Thoracic aorta (tissue), 2 donors: ENCODE results near the gene CHST11. TPM values are rescaled to one million over a fixed set of nuclear protein-coding genes. Genes with fewer than 3 reads are reported as not detected.

Experiments used
- ATAC-seq: fragments of 150-250 bp; one replicate; pipeline ENCODE4 v1.8.0; 2017; ENCODE audit warnings: low read depth; ENCODE audit not compliant: insufficient number of reproducible peaks, low FRiP score
- DNase-seq: peaks from one replicate; pipeline ENCODE4 v3.0.0-alpha.2; 2020; ENCODE audit warnings: low spot score
- H3K27ac ChIP-seq, 2 donors: fragments of 200-600 bp; sonication (generic); 1 replicate in 1 of 2; 2 replicates in 1 of 2; pipeline ENCODE4 v1.5.1; 2016; ENCODE audit warnings: mild to moderate bottlenecking in 2 of 2, moderate library complexity in 2 of 2
- H3K27me3 ChIP-seq: fragments of 200-600 bp; sonication (generic); replicated peaks from 2 replicates; pipeline ENCODE4 v1.6.0; 2016; ENCODE audit warnings: mild to moderate bottlenecking; ENCODE audit not compliant: insufficient read depth
- H3K36me3 ChIP-seq: fragments of 200-600 bp; sonication (generic); one replicate; pipeline ENCODE4 v1.5.1; 2016
- H3K4me1 ChIP-seq, 2 donors: fragments of 200-600 bp; sonication (generic); 1 replicate in 1 of 2; 2 replicates in 1 of 2; pipeline versions ENCODE4 v1.5.1 to v1.6.0; 2016; ENCODE audit warnings: low read depth in 2 of 2, mild to moderate bottlenecking in 1 of 2; ENCODE audit not compliant: control insufficient read depth in 1 of 2
- H3K4me3 ChIP-seq: fragments of 200-600 bp; sonication (generic); 2 replicates; pipeline ENCODE4 v1.5.1; 2016; ENCODE audit warnings: mild to moderate bottlenecking
- H3K9me3 ChIP-seq: fragments of 200-600 bp; sonication (generic); 2 replicates; pipeline ENCODE4 v1.5.1; 2016
- total RNA-seq, 2 donors: library from RNA; depleted of rRNA; stranded (reverse); fragments of >200 nt; gene quantifications; one replicate each; pipeline versions ENCODE4 v1.1.0 to v1.2.3, GENCODE V29; 2016
- TF ChIP-seq, protein P1 (sequence below): fragments of 200-600 bp; sonication (generic); IDR thresholded peaks from one replicate; pipeline ENCODE4 v1.5.1; 2019; ENCODE audit warnings: antibody characterized with exemption

The CHST11 gene
- total RNA-seq: 10 to 100 TPM; 41.9 to 79.3 TPM

DNA sequence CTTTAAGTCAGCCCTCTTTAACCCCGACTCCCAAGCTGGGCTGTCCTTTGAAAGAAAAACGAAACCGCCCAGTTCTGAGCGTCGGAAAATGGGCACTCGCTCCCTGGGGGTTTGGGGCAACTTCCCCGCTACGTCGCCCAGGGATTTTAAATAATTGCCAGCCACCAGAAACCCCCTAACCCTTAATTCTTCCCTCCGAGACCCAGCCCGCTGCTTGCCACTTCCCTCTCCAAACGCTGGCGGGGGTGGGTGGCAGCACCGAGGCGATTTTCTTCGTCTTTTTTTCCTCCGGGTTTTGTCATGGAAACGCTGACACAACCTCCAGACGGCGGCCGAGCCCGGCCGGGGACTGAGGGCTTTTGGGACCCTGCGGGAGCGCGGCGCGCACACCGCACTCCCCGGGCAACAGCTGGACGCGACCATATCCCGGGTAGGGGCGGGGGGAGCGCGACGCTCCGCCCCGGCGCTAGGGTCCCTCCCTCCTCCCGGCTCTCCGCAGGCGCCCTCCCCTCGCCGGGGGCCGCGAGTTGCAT, at the start of gene CHST11:
TSS of gene CHST11 (plus strand) at position 532 of the 533 bp plus-strand sequence.
- Histone ChIP-seq H3K36me3 (no peaks in the 10 kb centered on the region), H3K4me3 (peak within 1 kb of the TSS; percentile 93), H3K27ac (peak within 1 kb of the TSS; percentile 85 to 86), H3K4me1 (peaks cover 9 to 31% of the 10 kb centered on the region in 2 donors), H3K27me3 (no peaks in the 10 kb centered on the region), H3K9me3 (no peaks in the 10 kb centered on the region)
- peak; percentile 63 for ATAC-seq
- TF ChIP-seq, protein P1, sequence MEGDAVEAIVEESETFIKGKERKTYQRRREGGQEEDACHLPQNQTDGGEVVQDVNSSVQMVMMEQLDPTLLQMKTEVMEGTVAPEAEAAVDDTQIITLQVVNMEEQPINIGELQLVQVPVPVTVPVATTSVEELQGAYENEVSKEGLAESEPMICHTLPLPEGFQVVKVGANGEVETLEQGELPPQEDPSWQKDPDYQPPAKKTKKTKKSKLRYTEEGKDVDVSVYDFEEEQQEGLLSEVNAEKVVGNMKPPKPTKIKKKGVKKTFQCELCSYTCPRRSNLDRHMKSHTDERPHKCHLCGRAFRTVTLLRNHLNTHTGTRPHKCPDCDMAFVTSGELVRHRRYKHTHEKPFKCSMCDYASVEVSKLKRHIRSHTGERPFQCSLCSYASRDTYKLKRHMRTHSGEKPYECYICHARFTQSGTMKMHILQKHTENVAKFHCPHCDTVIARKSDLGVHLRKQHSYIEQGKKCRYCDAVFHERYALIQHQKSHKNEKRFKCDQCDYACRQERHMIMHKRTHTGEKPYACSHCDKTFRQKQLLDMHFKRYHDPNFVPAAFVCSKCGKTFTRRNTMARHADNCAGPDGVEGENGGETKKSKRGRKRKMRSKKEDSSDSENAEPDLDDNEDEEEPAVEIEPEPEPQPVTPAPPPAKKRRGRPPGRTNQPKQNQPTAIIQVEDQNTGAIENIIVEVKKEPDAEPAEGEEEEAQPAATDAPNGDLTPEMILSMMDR: peak; percentile 46
- peak; percentile 57 for DNase-seq

DNA sequence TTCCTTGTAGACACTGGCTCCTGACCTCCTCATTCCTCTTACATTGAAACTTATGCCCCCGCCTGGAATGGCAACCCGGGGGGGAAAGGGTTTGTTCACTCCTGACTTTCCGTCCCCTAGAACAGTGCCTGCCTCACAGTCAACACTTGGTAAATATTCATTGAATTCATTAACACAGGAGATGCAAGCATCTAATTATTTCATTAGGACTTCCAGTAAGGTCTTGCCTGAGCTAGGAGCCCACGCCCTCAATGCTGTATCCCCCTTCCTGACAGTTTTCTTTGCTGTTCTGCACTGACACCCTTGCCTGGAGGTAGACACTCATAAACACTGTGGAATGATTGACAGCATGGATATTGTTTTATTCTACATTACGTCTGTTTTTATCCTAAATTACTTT, 49.3 kb upstream of the CHST11 start:
- peaks cover 7 to 27% of the 10 kb centered on the region in 2 donors for H3K4me1 ChIP-seq
- ATAC-seq (no peak), DNase-seq (no peak)

DNA sequence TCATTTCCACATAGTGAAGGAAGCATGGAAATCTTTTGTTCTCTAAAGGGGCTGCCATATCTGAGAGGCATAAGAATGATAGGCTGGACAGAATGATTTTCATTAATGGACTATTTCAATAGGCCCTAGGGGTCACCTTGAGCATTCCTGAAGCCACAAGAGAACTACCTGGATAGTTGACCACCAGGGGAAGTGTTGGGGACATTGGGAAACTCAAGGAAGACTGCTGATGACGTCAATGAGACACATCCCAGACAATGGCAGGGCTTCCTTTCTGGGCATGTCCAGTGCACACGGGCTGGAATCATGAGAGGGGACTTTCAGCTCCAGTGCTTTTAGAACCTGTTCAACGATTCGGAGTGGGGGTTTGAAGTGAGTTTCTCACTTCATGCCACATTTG, 48.8 kb upstream of the CHST11 start:
- H3K9me3 ChIP-seq: peaks cover 4% of the 10 kb centered on the region
- ATAC-seq: no peak
- no peak for DNase-seq
- H3K4me1 ChIP-seq: peaks cover 7 to 27% of the 10 kb centered on the region in 2 donors
- no peaks in the 10 kb centered on the region for H3K36me3 ChIP-seq
- no peaks in the 10 kb centered on the region for H3K27me3 ChIP-seq
- TF ChIP-seq, protein P1: no peak
- peak overlapping the region in 1 of 2 donors; percentile 26 for H3K27ac ChIP-seq
- H3K4me3 ChIP-seq: no peak overlapping the region

More for the DNA sequence above, 49.3 kb upstream of the CHST11 start:
- H3K9me3 ChIP-seq: peaks cover 4% of the 10 kb centered on the region
- H3K4me3 ChIP-seq: no peak overlapping the region
- no peak overlapping the region for H3K27ac ChIP-seq
- TF ChIP-seq, protein P1: no peak
- H3K36me3 ChIP-seq: no peaks in the 10 kb centered on the region
- H3K27me3 ChIP-seq: no peaks in the 10 kb centered on the region

DNA sequence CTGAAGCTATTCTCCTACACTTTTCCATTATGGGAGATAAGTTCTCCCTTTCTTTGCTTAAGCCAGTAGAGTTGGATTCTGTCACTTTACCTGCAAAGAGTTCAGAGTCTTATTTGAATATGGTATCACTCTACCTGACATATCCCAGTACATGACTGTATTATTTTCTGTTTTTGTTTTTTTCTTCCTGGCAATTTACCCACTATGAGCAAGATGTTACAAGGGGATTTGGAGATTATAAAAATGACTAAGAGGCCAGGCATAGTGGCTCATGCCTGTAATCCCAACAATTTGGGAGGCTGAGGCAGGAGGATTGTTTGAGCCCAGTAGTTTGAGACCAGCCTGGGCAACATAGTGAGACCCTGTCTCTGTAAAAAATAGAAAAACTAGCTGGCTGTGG, 46.4 kb upstream of the CHST11 start:
- Histone ChIP-seq H3K27me3 (no peaks in the 10 kb centered on the region), H3K4me3 (no peak overlapping the region), H3K4me1 (peaks cover 7 to 27% of the 10 kb centered on the region in 2 donors), H3K36me3 (no peaks in the 10 kb centered on the region), H3K9me3 (peaks cover 4% of the 10 kb centered on the region), H3K27ac (no peak overlapping the region)
- TF ChIP-seq, protein P1: no peak
- no peak for DNase-seq
- no peak for ATAC-seq

DNA sequence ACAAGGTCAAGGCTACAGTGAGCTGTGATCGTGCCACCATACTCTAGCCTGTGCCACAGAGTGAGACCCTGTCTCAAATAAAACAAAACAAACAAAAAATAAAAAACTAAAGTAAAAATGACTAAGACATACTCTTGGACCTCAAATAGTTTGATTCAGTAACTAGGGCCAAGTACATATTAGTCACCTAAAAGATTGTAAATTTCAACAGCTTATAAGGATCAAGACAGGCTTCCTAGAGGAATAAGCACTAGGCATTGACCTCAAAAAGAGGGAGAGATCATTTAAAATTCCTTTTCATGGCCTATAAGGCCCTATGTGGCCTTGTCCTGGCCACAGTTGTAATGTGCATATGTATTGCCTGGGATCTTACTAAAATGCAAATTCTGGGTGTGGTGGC, 46.0 kb upstream of the CHST11 start:
- ATAC-seq (no peak), DNase-seq (no peak)
- H3K27me3 ChIP-seq: no peaks in the 10 kb centered on the region
- H3K27ac ChIP-seq: no peak overlapping the region
- TF ChIP-seq, protein P1: no peak
- no peaks in the 10 kb centered on the region for H3K36me3 ChIP-seq
- peaks cover 7 to 27% of the 10 kb centered on the region in 2 donors for H3K4me1 ChIP-seq
- peaks cover 4% of the 10 kb centered on the region for H3K9me3 ChIP-seq
- no peak overlapping the region for H3K4me3 ChIP-seq
